Fibroblast of lung (primary cell): ENCODE measurements around the gene BGLAP. TPM values are rescaled to one million over a fixed set of nuclear protein-coding genes. Genes with fewer than 3 reads are reported as not detected.

ENCODE experiments used
- DNase-seq, 2 donors: peaks; one replicate each; pipeline versions ENCODE4 v3.0.0 to v3.0.0-alpha.2; 2010; ENCODE audit warnings: low read depth in 2 of 2
- H2AFZ ChIP-seq: 2 replicates; pipeline ENCODE4 v1.5.1; 2012; ENCODE audit warnings: low read length, control low read depth, inconsistent platforms
- H3K27ac ChIP-seq: 2 replicates; pipeline ENCODE4 v1.5.1; 2011; ENCODE audit warnings: low read length, control low read depth; ENCODE audit not compliant: insufficient read depth
- H3K27me3 ChIP-seq: 2 replicates; pipeline ENCODE4 v1.5.1; 2011; ENCODE audit warnings: mild to moderate bottlenecking, low read length; ENCODE audit not compliant: control insufficient read depth, insufficient read depth
- H3K36me3 ChIP-seq: 2 replicates; pipeline ENCODE4 v1.5.1; 2011; ENCODE audit warnings: low read length; ENCODE audit not compliant: control insufficient read depth, insufficient read depth
- H3K4me1 ChIP-seq: 2 replicates; pipeline ENCODE4 v1.5.1; 2011; ENCODE audit warnings: low read length; ENCODE audit not compliant: control insufficient read depth, insufficient read depth; ENCODE audit errors: extremely low read depth
- H3K4me2 ChIP-seq: 2 replicates; pipeline ENCODE4 v1.5.1; 2011; ENCODE audit warnings: low read length, control low read depth; ENCODE audit not compliant: insufficient read depth; ENCODE audit errors: extremely low read depth
- H3K4me3 ChIP-seq, 4 experiments: fragments of 200-600 bp in 1 of 4; sonication (generic) in 1 of 4; replicated peaks in 1 of 4; 2 replicates each; pipeline ENCODE4 v1.5.1; 2011 to 2016; ENCODE audit warnings: low read length in 4 of 4, low read depth in 3 of 4, mild to moderate bottlenecking in 3 of 4, control low read depth in 2 of 4, inconsistent platforms in 1 of 4, mixed read lengths in 1 of 4; ENCODE audit not compliant: insufficient read depth in 1 of 4; ENCODE audit errors: control extremely low read depth in 1 of 4
- H3K79me2 ChIP-seq: 2 replicates; pipeline ENCODE4 v1.5.1; 2012; ENCODE audit warnings: mild to moderate bottlenecking, low read length, inconsistent platforms; ENCODE audit not compliant: control insufficient read depth, insufficient read depth
- H3K9ac ChIP-seq: 2 replicates; pipeline ENCODE4 v1.5.1; 2011; ENCODE audit warnings: mild to moderate bottlenecking, low read length, control low read depth; ENCODE audit not compliant: insufficient read depth
- H3K9me3 ChIP-seq: 2 replicates; pipeline ENCODE4 v1.5.1; 2012; ENCODE audit warnings: low read depth, low read length; ENCODE audit not compliant: control insufficient read depth, insufficient read depth
- H4K20me1 ChIP-seq: 2 replicates; pipeline ENCODE4 v1.5.1; 2011; ENCODE audit warnings: low read length; ENCODE audit not compliant: control insufficient read depth, insufficient read depth; ENCODE audit errors: extremely low read depth
- EZH2 ChIP-seq: IDR thresholded peaks from 2 replicates; pipeline ENCODE4 v1.5.1; 2012; ENCODE audit warnings: low read length, control low read depth, mild to moderate bottlenecking; ENCODE audit errors: missing control alignments
- polyA plus RNA-seq, 2 donors: library from polyadenylated mRNA; depleted of rRNA in 1 of 2; stranded (reverse) in 1 of 2; unstranded in 1 of 2; fragments of >200 nt; gene quantifications; 2 replicates each; pipeline ENCODE4 v1.2.1, GENCODE V29; 2011 to 2012; ENCODE audit warnings: missing spikeins in 1 of 2
- total RNA-seq: library from RNA; depleted of rRNA; stranded (reverse); fragments of >200 nt; gene quantifications from 2 replicates; pipeline ENCODE4 v1.2.1, GENCODE V29; 2014
- TF ChIP-seq, protein P1 (sequence below), 2 donors: IDR thresholded peaks in 1 of 2; conservative IDR thresholded peaks in 1 of 2; 1 replicate in 1 of 2; 2 replicates in 1 of 2; pipeline ENCODE4 v1.5.1; 2011 to 2012; ENCODE audit warnings: low read length in 2 of 2, control low read depth in 1 of 2, inconsistent platforms in 1 of 2, low read depth in 1 of 2, mild to moderate bottlenecking in 1 of 2

The BGLAP gene
- total and polyA plus RNA-seq, 2 donors (not counting 1 experiment from before 2014, with no cell fraction given): 0.34 to 0.50 TPM

DNA sequence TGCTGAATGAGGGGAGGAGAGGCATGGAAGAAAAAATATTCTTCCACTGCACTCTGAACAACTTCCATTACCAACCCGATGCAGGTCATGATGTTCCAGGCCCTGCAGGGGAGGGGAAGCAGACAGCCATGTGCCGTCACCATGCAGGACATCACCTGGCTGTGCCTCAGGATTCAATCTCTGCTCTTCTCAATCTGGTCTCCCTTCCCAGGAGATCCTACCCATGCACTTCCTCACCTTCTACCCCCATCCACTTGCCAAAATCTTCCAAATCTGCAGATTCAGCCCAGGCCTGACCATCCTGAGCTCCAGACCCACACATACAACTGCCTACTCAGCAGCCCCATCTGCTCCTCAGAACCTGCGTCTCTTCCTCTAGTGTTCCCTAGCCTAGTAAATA, 11.7 kb downstream of the BGLAP start:
- no peaks in the 10 kb centered on the region for H3K9me3 ChIP-seq
- peaks cover 24% of the 10 kb centered on the region for H3K36me3 ChIP-seq
- H3K4me3 ChIP-seq: no peak overlapping the region
- TF ChIP-seq, protein P1, sequence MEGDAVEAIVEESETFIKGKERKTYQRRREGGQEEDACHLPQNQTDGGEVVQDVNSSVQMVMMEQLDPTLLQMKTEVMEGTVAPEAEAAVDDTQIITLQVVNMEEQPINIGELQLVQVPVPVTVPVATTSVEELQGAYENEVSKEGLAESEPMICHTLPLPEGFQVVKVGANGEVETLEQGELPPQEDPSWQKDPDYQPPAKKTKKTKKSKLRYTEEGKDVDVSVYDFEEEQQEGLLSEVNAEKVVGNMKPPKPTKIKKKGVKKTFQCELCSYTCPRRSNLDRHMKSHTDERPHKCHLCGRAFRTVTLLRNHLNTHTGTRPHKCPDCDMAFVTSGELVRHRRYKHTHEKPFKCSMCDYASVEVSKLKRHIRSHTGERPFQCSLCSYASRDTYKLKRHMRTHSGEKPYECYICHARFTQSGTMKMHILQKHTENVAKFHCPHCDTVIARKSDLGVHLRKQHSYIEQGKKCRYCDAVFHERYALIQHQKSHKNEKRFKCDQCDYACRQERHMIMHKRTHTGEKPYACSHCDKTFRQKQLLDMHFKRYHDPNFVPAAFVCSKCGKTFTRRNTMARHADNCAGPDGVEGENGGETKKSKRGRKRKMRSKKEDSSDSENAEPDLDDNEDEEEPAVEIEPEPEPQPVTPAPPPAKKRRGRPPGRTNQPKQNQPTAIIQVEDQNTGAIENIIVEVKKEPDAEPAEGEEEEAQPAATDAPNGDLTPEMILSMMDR (conservative IDR thresholded peaks at IDR 0.05 in 1 of 2, IDR thresholded peaks at IDR 0.05 in 1 of 2; ENCODE audit: low read depth in 1 of 2, low read length in 2 of 2): no peak
- TF ChIP-seq EZH2: no peak
- H3K9ac ChIP-seq: no peak overlapping the region
- H3K27me3 ChIP-seq: no peaks in the 10 kb centered on the region
- H4K20me1 ChIP-seq: no peaks in the 10 kb centered on the region
- H3K27ac ChIP-seq: no peak overlapping the region
- no peaks in the 10 kb centered on the region for H3K4me1 ChIP-seq
- no peak for DNase-seq
- H3K4me2 ChIP-seq: no peak overlapping the region
- H3K79me2 ChIP-seq: no peaks in the 10 kb centered on the region
- H2AFZ ChIP-seq: no peak overlapping the region

DNA sequence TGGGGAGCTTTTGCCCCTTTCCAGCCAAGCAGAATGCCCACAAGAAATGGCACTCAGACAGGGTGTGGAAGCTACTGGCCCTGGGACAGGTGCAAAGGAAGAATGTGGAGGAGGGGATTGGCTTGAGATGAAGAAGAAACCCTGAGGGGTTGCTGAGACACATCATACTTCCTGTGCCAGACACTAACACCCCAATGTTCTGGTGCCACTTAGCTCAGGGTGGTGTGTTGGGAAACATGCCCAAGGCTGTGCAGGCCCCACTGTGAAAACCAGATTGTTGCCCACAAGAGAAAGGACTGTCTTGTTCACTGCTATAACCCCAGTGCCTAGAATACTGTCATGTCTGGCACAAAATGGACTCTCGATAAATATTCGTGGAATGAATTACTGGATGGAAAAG, 15.7 kb downstream of the BGLAP start:
- H4K20me1 ChIP-seq: peaks cover 2% of the 10 kb centered on the region

DNA sequence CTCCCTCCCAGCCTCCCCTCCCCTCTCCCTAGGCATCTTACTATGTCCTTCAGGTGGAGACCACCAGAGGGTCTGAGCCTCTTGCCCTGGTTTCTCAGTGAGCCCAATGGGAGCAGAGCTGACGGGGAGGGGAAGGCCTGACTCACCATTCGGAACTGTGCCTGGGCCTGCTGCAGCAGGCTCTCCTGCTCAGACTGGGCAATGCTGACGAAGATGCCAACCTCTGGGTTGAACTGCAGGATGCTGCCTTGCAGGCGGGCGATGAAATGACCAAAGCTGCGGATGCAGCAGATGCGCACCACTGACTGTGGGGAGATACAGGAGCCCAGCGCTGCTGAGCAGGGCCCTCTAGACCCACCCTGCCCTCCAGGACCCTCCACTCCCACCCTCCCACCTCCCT, 16.9 kb downstream of the BGLAP start:
- Histone ChIP-seq H3K27ac (no peak overlapping the region), H3K9ac (no peak overlapping the region), H3K27me3 (no peaks in the 10 kb centered on the region), H3K4me2 (no peak overlapping the region), H3K36me3 (peaks cover 35% of the 10 kb centered on the region), H3K9me3 (no peaks in the 10 kb centered on the region), H3K4me3 (no peak overlapping the region), H3K79me2 (no peaks in the 10 kb centered on the region), H4K20me1 (peaks cover 2% of the 10 kb centered on the region), H3K4me1 (peaks cover 11% of the 10 kb centered on the region), H2AFZ (no peak overlapping the region)
- TF ChIP-seq EZH2: no peak
- TF ChIP-seq, protein P1 (conservative IDR thresholded peaks at IDR 0.05 in 1 of 2, IDR thresholded peaks at IDR 0.05 in 1 of 2; ENCODE audit: low read depth in 1 of 2, low read length in 2 of 2): no peak
- DNase-seq: no peak

More for the DNA sequence above, 15.7 kb downstream of the BGLAP start:
- TF ChIP-seq, protein P1 (conservative IDR thresholded peaks at IDR 0.05 in 1 of 2, IDR thresholded peaks at IDR 0.05 in 1 of 2; ENCODE audit: low read depth in 1 of 2, low read length in 2 of 2): no peak
- TF ChIP-seq EZH2: no peak
- Histone ChIP-seq H3K9me3 (no peaks in the 10 kb centered on the region), H3K9ac (no peak overlapping the region), H3K79me2 (no peaks in the 10 kb centered on the region), H3K36me3 (peaks cover 36% of the 10 kb centered on the region), H3K27ac (no peak overlapping the region), H3K4me3 (no peak overlapping the region), H3K4me1 (peaks cover 4% of the 10 kb centered on the region), H3K4me2 (no peak overlapping the region), H2AFZ (no peak overlapping the region), H3K27me3 (no peaks in the 10 kb centered on the region)
- no peak for DNase-seq
